Measurements from ENCODE around the gene PTPRU. TPM values are rescaled to one million over a fixed set of nuclear protein-coding genes. Genes with fewer than 3 reads are reported as not detected.

The PTPRU gene
- total RNA-seq, 1 experiment from 2014 or later, result 31.4 TPM

DNA sequence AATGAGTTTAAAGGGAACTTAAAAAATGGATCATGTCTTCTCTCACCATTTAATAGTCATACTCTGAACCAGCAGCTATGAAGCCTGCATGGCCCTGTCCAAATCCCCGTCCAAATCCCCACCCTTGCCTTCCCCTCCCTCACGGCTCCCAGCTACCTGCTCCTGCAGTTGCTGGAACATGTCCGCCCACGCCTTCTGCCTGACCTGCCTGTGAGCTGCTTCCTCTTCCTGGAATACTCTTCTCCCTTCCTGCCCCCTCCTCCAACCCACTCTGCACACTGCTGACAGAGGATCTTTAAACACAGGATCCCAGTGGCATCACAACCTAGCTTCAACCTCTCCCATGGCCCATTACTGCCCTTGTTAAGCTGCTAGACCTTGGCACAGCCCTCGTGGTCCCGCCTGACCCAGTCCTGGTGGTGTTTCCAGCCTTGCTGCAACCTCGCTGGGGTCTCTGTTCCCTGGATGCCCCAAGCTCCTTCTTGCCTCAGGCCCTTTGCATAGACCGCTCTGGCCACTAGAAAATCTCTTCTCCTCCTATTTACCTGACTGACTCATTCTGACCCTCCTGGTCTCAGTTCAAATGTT, 118.3 kb downstream of the PTPRU start:
- H3K9me2 ChIP-seq (ENCODE audit: insufficient read depth), result no peaks in the 10 kb centered on the region
- CTCF ChIA-PET, result interaction anchor here (0.6 kb wide), 1 partner anchor 758 kb away, joined by 3 read pairs; no protein-coding TSS in a partner anchor
- no peak for DNase-seq

DNA sequence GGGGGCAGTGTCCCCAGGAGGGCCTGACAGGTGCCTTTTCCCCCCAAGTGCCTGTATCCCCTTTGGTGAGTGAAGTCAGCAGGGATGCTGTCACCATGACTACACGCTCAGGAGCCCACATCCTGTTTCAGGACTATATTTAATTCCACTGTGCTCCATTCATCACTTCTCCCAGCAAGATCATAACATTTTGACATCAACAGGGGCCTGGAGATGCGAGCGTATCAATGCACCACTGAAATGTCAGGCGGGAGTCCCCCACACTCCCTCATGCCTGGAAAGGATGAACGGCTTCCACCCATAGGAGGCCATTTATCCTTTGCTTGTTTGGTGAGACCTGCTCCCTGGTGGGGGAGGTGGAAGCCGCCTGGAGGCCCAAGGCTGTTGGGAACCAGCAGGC, 119.1 kb downstream of the PTPRU start:
- Histone ChIP-seq H3K4me3 (no peak overlapping the region), H3K4me2 (no peak overlapping the region), H3K27ac (no peak overlapping the region), H3K9me2 (ENCODE audit: insufficient read depth) (no peaks in the 10 kb centered on the region), H3K27me3 (ENCODE audit: insufficient read depth, low read depth) (peaks cover 27% of the 10 kb centered on the region), H3K4me1 (replicated peaks; ENCODE audit: insufficient read depth) (no peaks in the 10 kb centered on the region), H3F3A (ENCODE audit: insufficient read depth, low read depth) (no peaks in the 10 kb centered on the region), H3K36me3 (ENCODE audit: low read depth) (no peaks in the 10 kb centered on the region), H3K9me3 (ENCODE audit: insufficient read depth, low read depth) (no peaks in the 10 kb centered on the region), H3K79me2 (ENCODE audit: low read depth) (no peaks in the 10 kb centered on the region), H2AFZ (no peak overlapping the region), H4K20me1 (ENCODE audit: insufficient read depth) (no peaks in the 10 kb centered on the region)
- intact Hi-C loops (cut with micrococcal nuclease; ENCODE audit: unreplicated experiment), result no loop called here
- CTCF ChIA-PET, result no interaction called here
- no TSS peak for BruUV-seq (replicated peaks)
- DNase-seq, result no peak
- TF ChIP-seq CTCF (conservative IDR thresholded peaks at IDR 0.05) (no peak), EZH2 (IDR thresholded peaks at IDR 0.05; ENCODE audit: low read depth) (no peak)
- POLR2A ChIA-PET (ENCODE audit: unreplicated experiment), result no interaction called here

More for the DNA sequence above, 118.3 kb downstream of the PTPRU start:
- no TSS peak for BruUV-seq (replicated peaks)
- Histone ChIP-seq H3K79me2 (ENCODE audit: low read depth) (no peaks in the 10 kb centered on the region), H3K27me3 (ENCODE audit: insufficient read depth, low read depth) (peaks cover 33% of the 10 kb centered on the region), H3K36me3 (ENCODE audit: low read depth) (no peaks in the 10 kb centered on the region), H3F3A (ENCODE audit: insufficient read depth, low read depth) (no peaks in the 10 kb centered on the region), H3K4me1 (replicated peaks; ENCODE audit: insufficient read depth) (no peaks in the 10 kb centered on the region), H3K27ac (no peak overlapping the region), H4K20me1 (ENCODE audit: insufficient read depth) (no peaks in the 10 kb centered on the region), H3K4me2 (no peak overlapping the region), H3K4me3 (no peak overlapping the region), H2AFZ (no peak overlapping the region), H3K9me3 (ENCODE audit: insufficient read depth, low read depth) (no peaks in the 10 kb centered on the region)
- no peak for TF ChIP-seq CTCF (conservative IDR thresholded peaks at IDR 0.05)
- no peak for TF ChIP-seq EZH2 (IDR thresholded peaks at IDR 0.05; ENCODE audit: low read depth)
- POLR2A ChIA-PET (ENCODE audit: unreplicated experiment), result interaction anchor here (0.6 kb wide), 1 partner anchor 36 kb away, joined by 4 read pairs; no protein-coding TSS in a partner anchor
- intact Hi-C loops (cut with micrococcal nuclease; ENCODE audit: unreplicated experiment), result no loop called here

- Histone ChIP-seq H3K36me3 (ENCODE audit: low read depth) (no peaks in the 10 kb centered on the region), H2AFZ (no peak overlapping the region), H3K4me2 (no peak overlapping the region), H3K4me3 (no peak overlapping the region), H3K27me3 (ENCODE audit: insufficient read depth, low read depth) (peaks cover 29% of the 10 kb centered on the region), H3K9me3 (ENCODE audit: insufficient read depth, low read depth) (no peaks in the 10 kb centered on the region), H3K9me2 (ENCODE audit: insufficient read depth) (no peaks in the 10 kb centered on the region), H4K20me1 (ENCODE audit: insufficient read depth) (no peaks in the 10 kb centered on the region), H3K79me2 (ENCODE audit: low read depth) (no peaks in the 10 kb centered on the region), H3F3A (ENCODE audit: insufficient read depth, low read depth) (no peaks in the 10 kb centered on the region), H3K4me1 (replicated peaks; ENCODE audit: insufficient read depth) (no peaks in the 10 kb centered on the region), H3K27ac (no peak overlapping the region)
- ChIA-PET POLR2A (ENCODE audit: unreplicated experiment) (no interaction called here), CTCF (no interaction called here)
- intact Hi-C loops (cut with micrococcal nuclease; ENCODE audit: unreplicated experiment), result no loop called here
- no peak for TF ChIP-seq CTCF (conservative IDR thresholded peaks at IDR 0.05)
- no peak for TF ChIP-seq EZH2 (IDR thresholded peaks at IDR 0.05; ENCODE audit: low read depth)
- DNase-seq, result no peak
- BruUV-seq (replicated peaks), result no TSS peak
These were observed 120.3 kb downstream of the PTPRU start for GRCh38 chr1:29356663-29357062.

Data from PC-9 (cell line).